Measurements from ENCODE around the gene ELL. TPM values are rescaled to one million over a fixed set of nuclear protein-coding genes. Genes with fewer than 3 reads are reported as not detected.

Gene ELL
- total RNA-seq, 1 experiment from 2014 or later = 17.0 TPM

- H3K18ac ChIP-seq (ENCODE audit: insufficient read length, low read depth, low read length) = no peak overlapping the region
- H3K9me3 ChIP-seq (ENCODE audit: control insufficient read depth, low read depth, low read length) = no peaks in the 10 kb centered on the region
- no peak overlapping the region for H3K56ac ChIP-seq (ENCODE audit: insufficient read length, low read depth, low read length)
- no peak overlapping the region for H3T11ph ChIP-seq (ENCODE audit: low read length)
- no peaks in the 10 kb centered on the region for H3K23me2 ChIP-seq (ENCODE audit: insufficient read length, low read depth, low read length, poor library complexity, severe bottlenecking)
- H4K20me1 ChIP-seq (ENCODE audit: control insufficient read depth, insufficient read depth, insufficient read length) = no peaks in the 10 kb centered on the region
- H2BK15ac ChIP-seq (ENCODE audit: low read depth, low read length) = no peak overlapping the region
- no peak overlapping the region for H3K27ac ChIP-seq (ENCODE audit: insufficient read length, low read depth, low read length)
- H2AK5ac ChIP-seq (ENCODE audit: insufficient read length, low read length) = no peak overlapping the region
- no peak overlapping the region for H3K23ac ChIP-seq (ENCODE audit: insufficient read length, low read depth, low read length)
- H3K79me2 ChIP-seq (ENCODE audit: insufficient read depth, low read length) = no peaks in the 10 kb centered on the region
- Mint-ChIP-seq H3K27me3 (ENCODE audit: low read depth) (no peaks in the 10 kb centered on the region; the same call in 1 of the 2 replicates), H3K27ac (peak overlapping the region in 1 of 3 experiments; percentile 53; a peak in 3 of 7 replicates), H3K36me3 (ENCODE audit: insufficient read depth in 1 of 3, low read depth in 3 of 3) (peaks cover 2 to 26% (median 26%) of the 10 kb centered on the region in 3 experiments; a peak in 6 of 7 replicates), H3K4me1 (peaks cover 6 to 10% of the 10 kb centered on the region in 2 experiments; a peak in 3 of 4 replicates), H3K4me3 (no peak overlapping the region), H3K9me3 (no peaks in the 10 kb centered on the region)
- no peak for TF ChIP-seq CTCF (conservative IDR thresholded peaks at IDR 0.05)
- no peak overlapping the region for H3K4me2 ChIP-seq (ENCODE audit: insufficient read depth, insufficient read length, low read length)
- H2AFZ ChIP-seq (ENCODE audit: low read length) = no peak overlapping the region
- H3K14ac ChIP-seq (ENCODE audit: insufficient read depth, low read length) = no peak overlapping the region
- WGBS (ENCODE audit: extremely low coverage, insufficient read length, low lambda C conversion rate) = no CpG with 5 or more reads among the region's 3 CpGs
- no peak overlapping the region for H3K4ac ChIP-seq (ENCODE audit: low read depth, low read length)
- no peak for DNase-seq
- no peaks in the 10 kb centered on the region for H3K4me1 ChIP-seq (ENCODE audit: insufficient read depth, low read length)
- no peak overlapping the region for H2BK12ac ChIP-seq (ENCODE audit: insufficient read length, low read depth, low read length)
- H2BK5ac ChIP-seq (ENCODE audit: insufficient read length, low read length) = no peak overlapping the region
- no peak overlapping the region for H4K5ac ChIP-seq (ENCODE audit: insufficient read length, low read depth, low read length)
- H4K91ac ChIP-seq (ENCODE audit: insufficient read length, low read depth, low read length) = no peak overlapping the region
- no peak overlapping the region for H3K9ac ChIP-seq (ENCODE audit: extremely low read depth, insufficient read length, low read length)
- H2BK20ac ChIP-seq (ENCODE audit: low read depth, low read length, poor library complexity, severe bottlenecking) = no peak overlapping the region
- no peaks in the 10 kb centered on the region for H3K27me3 ChIP-seq (ENCODE audit: insufficient read depth, low read length)
- H2BK120ac ChIP-seq (ENCODE audit: low read depth, low read length, poor library complexity, severe bottlenecking) = no peak overlapping the region
- no peak overlapping the region for H4K8ac ChIP-seq (replicated peaks; ENCODE audit: insufficient read length, low read depth, low read length)
- H3K79me1 ChIP-seq (ENCODE audit: insufficient read depth, low read depth, low read length, poor library complexity, severe bottlenecking) = no peaks in the 10 kb centered on the region
Observed at GRCh38 chr19:18452386-18452785, 69.5 kb downstream of the ELL start.
